ENCODE results near the gene NINJ2.

DNA sequence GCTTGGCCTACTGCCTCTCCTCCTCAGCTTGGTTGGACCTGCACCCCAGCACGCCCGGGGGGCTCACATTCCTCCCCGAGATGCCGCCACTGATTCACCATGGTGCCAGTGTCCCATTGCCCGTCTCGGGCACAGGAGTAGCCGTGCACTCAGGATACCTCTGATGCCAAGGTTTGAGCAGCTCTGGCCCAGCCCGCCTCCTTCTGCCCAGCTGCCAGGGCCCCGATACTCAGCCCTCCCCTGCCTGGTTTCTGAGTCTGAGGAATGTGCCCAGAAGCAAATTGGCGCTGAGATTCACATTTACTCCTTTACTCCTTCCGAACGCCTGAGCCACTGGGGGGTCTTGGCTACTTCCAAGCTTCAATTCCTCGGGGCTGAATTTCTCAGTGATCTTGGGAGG is 63.5 kb downstream of the NINJ2 start:
- TF ChIP-seq, protein P1, sequence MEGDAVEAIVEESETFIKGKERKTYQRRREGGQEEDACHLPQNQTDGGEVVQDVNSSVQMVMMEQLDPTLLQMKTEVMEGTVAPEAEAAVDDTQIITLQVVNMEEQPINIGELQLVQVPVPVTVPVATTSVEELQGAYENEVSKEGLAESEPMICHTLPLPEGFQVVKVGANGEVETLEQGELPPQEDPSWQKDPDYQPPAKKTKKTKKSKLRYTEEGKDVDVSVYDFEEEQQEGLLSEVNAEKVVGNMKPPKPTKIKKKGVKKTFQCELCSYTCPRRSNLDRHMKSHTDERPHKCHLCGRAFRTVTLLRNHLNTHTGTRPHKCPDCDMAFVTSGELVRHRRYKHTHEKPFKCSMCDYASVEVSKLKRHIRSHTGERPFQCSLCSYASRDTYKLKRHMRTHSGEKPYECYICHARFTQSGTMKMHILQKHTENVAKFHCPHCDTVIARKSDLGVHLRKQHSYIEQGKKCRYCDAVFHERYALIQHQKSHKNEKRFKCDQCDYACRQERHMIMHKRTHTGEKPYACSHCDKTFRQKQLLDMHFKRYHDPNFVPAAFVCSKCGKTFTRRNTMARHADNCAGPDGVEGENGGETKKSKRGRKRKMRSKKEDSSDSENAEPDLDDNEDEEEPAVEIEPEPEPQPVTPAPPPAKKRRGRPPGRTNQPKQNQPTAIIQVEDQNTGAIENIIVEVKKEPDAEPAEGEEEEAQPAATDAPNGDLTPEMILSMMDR (IDR thresholded peaks at IDR 0.05; ENCODE audit: insufficient read depth, low read depth, low read length), result no peak
- no peak for TF ChIP-seq EZH2 (IDR thresholded peaks at IDR 0.05; ENCODE audit: insufficient read depth, low read length)

Data from astrocyte (in vitro differentiated cells and primary cell).